Measurements from ENCODE around the gene SLC25A20.
"Not testable (repeated sequence)": the region's sequence is repeated elsewhere in the genome, so short reads cannot be mapped to it uniquely, and the experiment has no call there.

SLC25A20 gene

DNA sequence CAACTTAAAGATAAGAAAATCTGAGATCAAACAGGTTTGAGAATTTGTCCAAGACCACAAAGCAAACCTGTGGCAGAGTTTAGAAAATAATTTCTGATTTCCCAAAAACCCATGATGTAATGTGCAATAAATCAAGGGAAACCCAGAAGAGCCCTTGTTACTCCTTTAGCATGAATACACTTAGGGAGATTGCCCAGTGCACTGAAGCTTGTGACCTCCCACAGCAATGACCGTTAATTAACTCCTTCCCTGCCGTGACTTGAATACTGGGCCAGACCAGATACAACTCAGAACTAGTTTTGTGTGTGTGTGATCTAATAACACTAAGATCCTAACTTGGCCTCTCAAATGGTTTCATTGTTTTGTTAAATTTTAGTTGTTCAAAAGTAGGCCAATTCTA is 53.5 kb downstream of the SLC25A20 start:
- no peak for DNase-seq

DNA sequence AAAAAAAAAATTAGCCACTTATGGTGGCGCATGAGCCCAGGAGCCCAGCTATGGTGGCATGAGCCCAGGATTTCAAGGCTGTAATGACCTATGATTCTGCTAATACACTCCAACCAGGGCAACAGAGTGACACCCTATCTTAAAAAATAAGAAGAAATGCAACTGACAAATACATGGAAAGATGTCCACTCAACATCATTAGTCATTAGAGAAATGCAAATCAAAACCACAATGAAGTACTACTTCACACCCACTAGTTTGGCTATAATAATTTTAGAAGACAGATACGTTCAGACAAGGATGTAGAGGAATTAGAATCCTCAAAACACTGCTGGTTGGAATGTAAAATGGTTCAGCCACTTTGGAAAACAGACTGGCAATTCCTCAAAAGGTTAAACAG is 61.5 kb downstream of the SLC25A20 start:
- DNase-seq: no peak

DNA sequence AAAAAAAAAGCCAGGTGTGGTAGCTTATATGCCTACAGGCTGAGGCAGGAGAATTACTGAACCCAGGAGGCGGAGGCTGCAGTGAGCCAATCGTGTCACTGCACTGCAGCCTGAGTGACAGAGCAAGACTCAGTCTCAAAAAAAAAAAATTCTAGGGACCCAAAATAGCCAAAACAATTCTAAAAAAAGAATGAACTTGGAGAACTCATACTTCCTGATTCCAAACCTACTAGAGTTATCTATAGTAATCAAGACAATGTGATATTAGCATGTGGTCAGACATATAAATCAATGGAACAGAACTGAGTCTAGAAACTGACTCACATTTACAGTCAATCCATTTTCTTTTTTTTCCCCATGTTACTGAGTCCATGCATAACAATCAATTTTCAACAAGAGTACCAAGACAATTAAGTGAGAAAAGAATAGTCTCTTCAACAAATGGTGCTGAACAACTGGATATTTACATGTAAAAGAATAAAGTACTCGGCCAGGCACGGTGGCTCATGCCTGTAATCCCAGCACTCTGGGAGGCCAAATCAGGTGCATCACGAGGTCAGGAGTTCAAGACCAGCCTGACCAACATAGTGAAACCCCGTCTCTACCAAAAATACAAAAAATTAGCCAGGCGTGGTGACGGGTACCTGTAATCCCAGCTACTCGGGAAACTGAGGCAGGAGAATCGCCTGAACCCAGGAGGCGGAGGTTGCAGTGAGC is 62.9 kb downstream of the SLC25A20 start:
- no peak for DNase-seq

DNA sequence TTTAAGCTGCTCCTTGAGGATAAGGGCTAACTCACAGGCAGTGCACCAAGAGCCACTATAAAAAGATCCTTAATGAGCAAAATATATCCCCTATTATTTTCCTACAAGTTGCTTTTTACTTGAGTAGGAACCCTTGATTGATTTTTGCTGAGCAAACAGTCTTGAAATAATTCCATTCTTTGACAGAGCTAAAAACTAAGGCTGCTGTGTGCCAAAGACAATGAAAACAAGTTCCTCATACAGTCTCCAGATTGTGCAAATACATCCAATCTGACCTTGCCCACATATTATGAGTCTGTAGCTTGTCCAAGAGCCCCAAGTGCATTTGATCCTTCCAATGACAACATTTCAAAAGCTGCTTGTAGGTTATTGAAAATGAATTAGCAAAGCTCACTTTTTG is 66.0 kb downstream of the SLC25A20 start:
- no peak for DNase-seq

DNA sequence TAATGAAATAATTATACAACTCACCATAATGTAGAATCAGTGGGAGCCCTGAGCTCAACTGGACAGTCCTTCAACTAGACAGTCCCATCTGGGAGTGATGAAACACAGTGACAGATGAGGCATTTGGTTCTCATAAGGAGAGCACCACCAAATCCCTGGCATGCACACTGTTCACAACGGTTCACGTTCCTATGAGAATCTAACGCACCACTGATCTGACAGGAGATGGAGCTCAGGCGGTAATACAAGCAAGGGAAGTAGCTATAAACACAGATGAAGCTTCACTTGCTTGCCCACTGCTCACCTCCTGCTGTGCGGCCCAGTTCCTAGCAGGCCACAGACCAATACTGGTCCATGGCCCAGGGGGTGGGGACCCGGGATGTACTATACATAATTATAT is 68.0 kb downstream of the SLC25A20 start:
- no peak for DNase-seq

DNA sequence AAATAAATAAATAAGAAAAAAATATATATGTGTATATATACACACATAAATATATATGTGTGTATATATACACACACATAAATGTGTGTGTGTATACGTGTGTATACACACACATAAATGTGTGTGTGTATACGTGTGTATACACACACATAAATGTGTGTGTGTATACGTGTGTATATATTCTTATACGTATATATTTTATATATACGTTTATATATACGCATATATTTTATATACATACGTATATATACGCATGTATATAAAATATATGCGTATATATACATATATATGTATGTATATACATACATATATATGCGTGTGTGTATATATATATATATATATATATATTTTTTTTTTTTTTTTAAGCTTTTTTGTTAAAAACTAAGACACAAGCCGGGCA is 69.2 kb downstream of the SLC25A20 start:
- DNase-seq: not testable (repeated sequence)

DNA sequence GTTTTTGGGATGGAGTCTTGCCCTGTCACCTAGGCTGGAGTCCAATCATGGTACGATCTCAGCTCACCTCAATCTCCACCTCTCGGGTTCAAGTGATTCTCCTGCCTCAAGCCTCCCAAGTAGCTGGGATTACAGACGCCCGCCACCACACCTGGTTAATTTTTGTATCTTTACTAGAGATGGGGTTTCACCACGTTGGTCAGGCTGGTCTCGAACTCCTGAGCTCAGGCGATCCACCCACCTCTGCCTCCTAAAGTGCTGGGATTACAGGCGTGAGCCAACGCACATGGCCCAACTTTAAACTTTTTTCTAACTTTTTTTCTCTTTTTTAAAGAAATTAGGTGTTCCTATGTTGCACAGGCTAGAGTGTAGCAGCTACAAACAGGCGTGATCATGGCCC is 70.8 kb downstream of the SLC25A20 start:
- DNase-seq: not testable (repeated sequence)

DNA sequence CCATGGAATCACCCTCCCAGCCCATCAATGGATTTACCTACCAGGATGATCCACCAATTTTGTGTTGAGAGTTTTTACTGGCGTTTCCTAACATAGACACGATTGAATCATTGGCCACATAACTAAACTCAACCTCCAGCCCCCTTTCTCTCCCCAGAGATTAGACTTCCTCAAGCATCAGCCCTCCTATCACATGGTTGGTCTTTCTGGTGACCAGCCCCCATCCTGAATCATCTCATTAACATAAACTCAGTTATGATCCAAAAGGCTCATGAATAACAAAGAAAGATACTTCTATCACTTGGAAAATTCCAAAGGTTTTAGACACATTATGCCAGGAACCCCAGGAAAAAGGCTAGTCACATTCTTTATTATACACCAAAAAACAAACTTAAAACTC is 72.2 kb downstream of the SLC25A20 start:
- no peak for DNase-seq

DNA sequence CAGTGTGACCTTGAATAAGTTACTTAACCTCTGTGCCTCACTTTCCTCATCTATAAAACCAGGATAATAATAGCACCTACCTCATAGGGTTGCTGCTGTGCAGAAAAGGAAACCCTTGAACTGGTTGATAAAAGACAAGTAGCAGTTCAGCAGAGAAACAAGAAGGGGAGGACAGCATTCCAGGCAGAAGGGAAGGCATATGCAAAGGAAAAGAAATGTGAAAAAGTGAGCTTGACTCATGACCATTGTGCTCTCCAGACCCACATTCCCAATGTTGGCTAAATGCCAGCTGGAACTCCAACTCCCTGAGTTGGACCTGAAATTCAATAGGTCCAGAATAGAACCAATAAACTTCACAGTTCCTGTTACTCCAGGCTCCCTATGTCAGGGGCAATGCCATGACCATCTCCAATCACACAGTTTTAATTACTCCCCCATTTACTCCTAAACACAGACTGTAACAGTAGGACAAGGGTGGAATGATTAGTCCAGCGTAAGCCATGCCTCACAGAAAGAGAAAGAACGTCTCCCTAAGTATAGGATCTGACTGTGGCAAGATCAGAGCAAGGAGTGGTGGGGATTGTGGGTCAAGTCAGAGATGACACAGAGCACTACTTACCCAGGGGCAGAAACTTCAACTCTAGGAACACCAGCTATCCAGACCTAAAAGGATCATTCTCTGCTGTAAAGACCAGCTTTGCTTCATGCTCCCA is 77.9 kb downstream of the SLC25A20 start:
- no peak for DNase-seq

DNA sequence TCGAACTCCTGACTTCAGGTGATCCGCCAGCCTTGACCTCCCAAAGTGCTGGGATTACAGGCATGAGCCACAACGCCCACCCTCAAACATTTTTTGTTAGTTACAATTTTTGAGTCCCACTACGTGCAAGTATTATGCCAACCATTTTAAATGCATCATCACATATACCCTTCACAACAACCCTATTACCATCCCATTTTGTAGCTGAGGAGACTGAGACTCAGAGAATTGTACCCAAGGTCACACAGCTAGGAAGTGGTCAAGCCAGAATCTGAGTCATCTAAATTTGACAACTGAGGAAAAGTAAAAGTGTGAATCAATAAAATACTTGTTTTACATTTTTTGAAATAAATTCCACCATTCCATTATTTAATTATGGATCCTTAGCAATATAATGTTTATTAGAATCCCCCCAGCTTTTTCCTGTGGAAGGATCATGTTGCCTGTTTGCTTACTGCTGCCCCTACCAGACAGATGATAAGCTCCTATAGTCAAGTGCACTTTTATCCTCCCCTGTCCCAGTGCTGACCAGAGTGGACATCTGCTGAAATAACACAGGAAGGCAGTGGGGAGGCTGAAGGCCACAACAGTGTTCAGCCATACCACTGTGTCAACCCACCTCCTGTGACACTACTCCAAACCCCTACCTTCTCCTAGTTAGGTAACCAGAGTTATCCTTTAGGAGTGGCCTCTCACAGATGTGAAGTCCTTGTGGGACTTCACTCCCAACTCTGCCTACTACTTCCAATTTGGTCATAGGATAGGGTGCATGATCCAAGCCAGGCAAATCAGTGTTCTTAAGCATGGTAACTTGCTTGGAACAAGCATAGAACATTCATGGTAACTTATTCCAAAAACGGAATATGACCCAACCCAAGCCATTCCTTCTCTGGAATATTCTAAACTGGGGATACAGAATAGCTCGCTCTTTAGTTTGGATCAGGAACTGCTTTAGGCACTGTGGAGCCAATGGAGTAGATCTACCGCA is 79.2 kb downstream of the SLC25A20 start:
- DNase-seq: no peak

DNA sequence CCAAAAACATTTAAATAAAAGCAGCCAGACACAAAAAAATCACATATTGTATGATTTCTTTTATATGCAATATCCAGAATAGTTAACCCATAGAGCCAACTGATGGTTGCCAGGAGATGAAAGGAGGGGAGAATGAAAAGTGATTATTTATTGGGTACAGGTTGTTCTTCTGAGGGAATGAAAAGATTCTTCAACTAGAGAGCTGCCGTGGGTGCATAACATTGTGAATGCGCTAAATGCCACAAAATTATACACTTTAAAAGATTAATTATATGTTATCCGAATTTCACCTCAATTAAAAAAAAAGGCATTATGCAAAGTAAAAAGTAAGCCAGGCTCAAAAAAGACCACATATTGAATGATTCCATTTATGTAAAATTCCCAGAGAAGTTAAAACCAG is 87.2 kb downstream of the SLC25A20 start:
- no peak for DNase-seq
